Osteocyte (in vitro differentiated cells): ENCODE results near the gene DUS2. TPM values are rescaled to one million over a fixed set of nuclear protein-coding genes. Genes with fewer than 3 reads are reported as not detected.

Experiments
- DNase-seq: peaks from one replicate; pipeline ENCODE4 v3.0.0; 2021; ENCODE audit warnings: mixed read lengths; ENCODE audit not compliant: unreplicated experiment; ENCODE audit errors: extremely low spot score
- H3K27ac Mint-ChIP-seq: one replicate; pipeline ENCODE4 v1.8.0; 2021; ENCODE audit warnings: mild to moderate bottlenecking, mixed read lengths; ENCODE audit not compliant: unreplicated experiment
- H3K27me3 Mint-ChIP-seq: one replicate; pipeline ENCODE4 v1.8.0; 2021; ENCODE audit warnings: mixed read lengths; ENCODE audit not compliant: unreplicated experiment
- H3K36me3 Mint-ChIP-seq: one replicate; pipeline ENCODE4 v1.8.0; 2021; ENCODE audit warnings: mixed read lengths; ENCODE audit not compliant: unreplicated experiment
- H3K4me1 Mint-ChIP-seq: one replicate; pipeline ENCODE4 v1.8.0; 2021; ENCODE audit warnings: mixed read lengths; ENCODE audit not compliant: unreplicated experiment
- H3K4me3 Mint-ChIP-seq: one replicate; pipeline ENCODE4 v1.8.0; 2021; ENCODE audit warnings: mild to moderate bottlenecking, moderate library complexity, mixed read lengths; ENCODE audit not compliant: unreplicated experiment
- H3K9me3 Mint-ChIP-seq: one replicate; pipeline ENCODE4 v1.8.0; 2021; ENCODE audit warnings: mixed read lengths; ENCODE audit not compliant: unreplicated experiment
- CTCF ChIP-seq: fragments of 200-600 bp; sonication (generic); IDR thresholded peaks from 2 replicates; pipeline ENCODE4 v1.5.0; 2021; ENCODE audit warnings: antibody characterized with exemption, mild to moderate bottlenecking, moderate library complexity
- total RNA-seq: library from RNA; stranded (reverse); gene quantifications from 2 replicates; pipeline ENCODE4 v1.2.1, GENCODE V29; 2021

DUS2 gene
- total RNA-seq, 1 donor from 2014 or later = 17.2 TPM

DNA sequence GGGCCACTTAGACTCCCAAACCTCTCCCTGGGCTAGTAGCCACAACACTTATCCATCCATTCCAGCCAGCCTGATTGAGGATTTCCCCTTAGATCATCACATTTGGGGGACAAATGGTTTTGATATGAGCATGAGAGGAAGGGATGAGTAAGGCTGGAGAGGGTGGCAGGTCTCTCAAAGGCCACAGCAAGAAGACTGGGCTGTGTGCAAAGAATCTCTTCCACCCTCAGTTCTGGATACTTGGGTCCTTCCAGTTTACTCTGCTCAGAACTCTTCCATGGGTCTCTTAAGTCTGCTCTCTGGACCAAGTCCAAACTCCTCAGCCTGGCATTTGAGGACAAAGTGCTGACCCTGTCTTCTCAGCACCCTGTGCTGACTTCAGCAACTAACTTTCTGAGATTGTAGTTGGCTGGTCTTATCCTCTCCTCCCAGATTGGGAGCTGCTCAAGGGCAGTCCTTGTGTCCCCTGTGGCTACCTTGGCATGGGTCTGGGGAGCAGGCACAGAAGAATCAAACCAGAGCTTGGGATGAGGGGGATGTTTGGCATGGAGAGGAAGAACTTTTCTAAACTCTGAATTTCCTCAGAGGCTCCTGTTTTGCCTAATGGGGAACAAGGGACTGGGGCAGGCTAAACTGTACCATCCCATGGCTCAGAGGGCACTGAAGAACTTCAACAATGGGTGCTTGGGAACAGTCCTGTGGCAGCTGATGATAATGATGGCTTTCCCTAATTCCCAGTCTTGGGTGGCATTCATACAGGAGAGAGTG is 59.0 kb downstream of the DUS2 start:
- TF ChIP-seq CTCF = no peak
- H3K4me3 Mint-ChIP-seq = no peak overlapping the region
- DNase-seq = no peak

DNA sequence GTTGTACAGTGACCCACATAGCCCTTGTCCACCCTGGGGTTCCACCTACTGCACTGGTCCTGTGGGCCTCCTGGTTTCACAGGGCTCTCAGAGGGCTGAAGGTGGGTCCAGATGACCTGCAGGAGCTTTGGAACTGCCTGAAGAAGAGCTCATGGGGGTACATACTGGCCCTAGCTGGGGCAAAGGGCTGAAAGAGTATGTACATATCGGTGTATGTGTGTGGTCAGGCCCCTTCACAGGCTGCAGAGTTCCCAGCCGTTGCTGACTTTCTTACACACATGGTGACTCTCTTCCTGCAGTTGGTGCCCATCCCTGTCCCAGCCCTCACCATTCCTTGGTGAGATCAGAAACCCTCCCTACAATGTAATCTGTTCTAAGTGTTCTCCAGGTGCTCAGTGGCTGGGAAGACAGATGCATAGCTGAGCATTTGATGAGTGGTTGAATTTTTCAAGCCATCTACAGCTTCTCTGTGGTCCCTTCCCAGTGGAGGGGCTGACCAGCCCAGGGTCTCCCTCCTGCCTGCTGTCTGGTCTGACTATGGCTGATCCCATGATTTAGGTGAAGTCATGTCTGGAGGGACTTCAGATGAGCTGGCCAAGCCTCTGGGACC is 59.6 kb downstream of the DUS2 start:
- DNase-seq = no peak
- Mint-ChIP-seq H3K9me3 (no peaks in the 10 kb centered on the region), H3K27ac (no peak overlapping the region), H3K36me3 (peaks cover 5% of the 10 kb centered on the region), H3K4me3 (no peak overlapping the region), H3K4me1 (peaks cover 25% of the 10 kb centered on the region), H3K27me3 (no peaks in the 10 kb centered on the region)
- TF ChIP-seq CTCF = no peak

More for the DNA sequence above, 59.0 kb downstream of the DUS2 start:
- Mint-ChIP-seq H3K27ac (no peak overlapping the region), H3K9me3 (no peaks in the 10 kb centered on the region), H3K4me1 (peaks cover 21% of the 10 kb centered on the region), H3K27me3 (no peaks in the 10 kb centered on the region), H3K36me3 (peaks cover 5% of the 10 kb centered on the region)

- no peaks in the 10 kb centered on the region for H3K27me3 Mint-ChIP-seq
- H3K4me3 Mint-ChIP-seq = no peak overlapping the region
- H3K27ac Mint-ChIP-seq = peak overlapping the region; percentile 94
- peaks cover 2% of the 10 kb centered on the region for H3K36me3 Mint-ChIP-seq
- H3K9me3 Mint-ChIP-seq = no peaks in the 10 kb centered on the region
- no peak for TF ChIP-seq CTCF
- DNase-seq = no peak
- H3K4me1 Mint-ChIP-seq = peaks cover 28% of the 10 kb centered on the region
Measured at GRCh38 chr16:68083239-68083781, 60.2 kb downstream of the DUS2 start.

- Mint-ChIP-seq H3K4me1 (peaks cover 30% of the 10 kb centered on the region), H3K36me3 (no peaks in the 10 kb centered on the region), H3K4me3 (peak overlapping the region; percentile 75), H3K27me3 (no peaks in the 10 kb centered on the region), H3K9me3 (no peaks in the 10 kb centered on the region), H3K27ac (peak overlapping the region; percentile 94)
- peak; percentile 80 for DNase-seq
- no peak for TF ChIP-seq CTCF
Measured at GRCh38 chr16:68083861-68084503, 60.9 kb downstream of the DUS2 start.
